ENCODE results near the gene GRM8.

The GRM8 gene

GRCh38 chr7:127230192-127230925 is 22.4 kb downstream of the GRM8 start:
- no peak for DNase-seq

GRCh38 chr7:127226685-127227374 is 25.9 kb downstream of the GRM8 start:
- no peak for DNase-seq

GRCh38 chr7:127221731-127222130 is 31.0 kb downstream of the GRM8 start:
- DNase-seq = no peak

GRCh38 chr7:127214956-127215718 is 37.6 kb downstream of the GRM8 start:
- no peak for DNase-seq

- no peak for DNase-seq
Observed at GRCh38 chr7:127209886-127210285, 42.9 kb downstream of the GRM8 start.

- DNase-seq = no peak
Observed at GRCh38 chr7:127208860-127209259, 43.9 kb downstream of the GRM8 start.

- no peak for DNase-seq
Observed at GRCh38 chr7:127208351-127208750, 44.4 kb downstream of the GRM8 start.

GRCh38 chr7:127207806-127208205 is 44.9 kb downstream of the GRM8 start:
- DNase-seq = no peak

- DNase-seq = no peak
Observed at GRCh38 chr7:127207230-127207629, 45.5 kb downstream of the GRM8 start.

GRCh38 chr7:127194571-127194970 is 58.2 kb downstream of the GRM8 start:
- DNase-seq = no peak

- DNase-seq = no peak
Observed at GRCh38 chr7:127189886-127190285, 62.9 kb downstream of the GRM8 start.

GRCh38 chr7:127189074-127189473 is 63.7 kb downstream of the GRM8 start:
- no peak for DNase-seq

GRCh38 chr7:127187740-127188139 is 65.0 kb downstream of the GRM8 start:
- DNase-seq = no peak

- no peak for DNase-seq
Observed at GRCh38 chr7:127186686-127187085, 66.1 kb downstream of the GRM8 start.

- DNase-seq = no peak
Observed at GRCh38 chr7:127177156-127177555, 75.6 kb downstream of the GRM8 start.

GRCh38 chr7:127162366-127162765 is 90.4 kb downstream of the GRM8 start:
- DNase-seq = no peak

- DNase-seq = peak; percentile 2 to 28
Observed at GRCh38 chr7:127158659-127159058, 94.1 kb downstream of the GRM8 start.

GRCh38 chr7:127154958-127155357 is 97.8 kb downstream of the GRM8 start:
- DNase-seq = no peak

GRCh38 chr7:127154101-127154500 is 98.6 kb downstream of the GRM8 start:
- no peak for DNase-seq

- DNase-seq = peak in 1 of 2 experiments; percentile 2
Observed at GRCh38 chr7:127153315-127153714, 99.4 kb downstream of the GRM8 start.

GRCh38 chr7:127152423-127152822 is 100.3 kb downstream of the GRM8 start:
- no peak for DNase-seq

- no peak for DNase-seq
Observed at GRCh38 chr7:127151379-127151778, 101.4 kb downstream of the GRM8 start.

- DNase-seq = no peak
Observed at GRCh38 chr7:127150543-127150942, 102.2 kb downstream of the GRM8 start.

All from AML-193 (cell line).